Epithelial cell of proximal tubule (primary cell): Measurements from ENCODE around the gene EIF2B2. TPM values are rescaled to one million over a fixed set of nuclear protein-coding genes. Genes with fewer than 3 reads are reported as not detected.
A peak's percentile ranks its signal among the peaks of the same experiment; 100 is the strongest.

Source experiments
- DNase-seq: peaks from one replicate; pipeline ENCODE4 v3.0.0-alpha.2; 2011; ENCODE audit warnings: low read depth
- H3K4me3 ChIP-seq: 2 replicates; pipeline ENCODE4 v1.5.1; 2011; ENCODE audit warnings: low read depth, mild to moderate bottlenecking, low read length
- total RNA-seq: library from RNA; depleted of rRNA; stranded (reverse); fragments of >200 nt; gene quantifications from 2 replicates; pipeline ENCODE4 v1.2.3, GENCODE V29; 2015
- TF ChIP-seq, protein P1 (sequence below): conservative IDR thresholded peaks from 2 replicates; pipeline ENCODE4 v1.5.1; 2012; ENCODE audit warnings: low read depth, mild to moderate bottlenecking, low read length

Gene EIF2B2
- total RNA-seq, 1 donor from 2014 or later = 52.5 TPM

DNA sequence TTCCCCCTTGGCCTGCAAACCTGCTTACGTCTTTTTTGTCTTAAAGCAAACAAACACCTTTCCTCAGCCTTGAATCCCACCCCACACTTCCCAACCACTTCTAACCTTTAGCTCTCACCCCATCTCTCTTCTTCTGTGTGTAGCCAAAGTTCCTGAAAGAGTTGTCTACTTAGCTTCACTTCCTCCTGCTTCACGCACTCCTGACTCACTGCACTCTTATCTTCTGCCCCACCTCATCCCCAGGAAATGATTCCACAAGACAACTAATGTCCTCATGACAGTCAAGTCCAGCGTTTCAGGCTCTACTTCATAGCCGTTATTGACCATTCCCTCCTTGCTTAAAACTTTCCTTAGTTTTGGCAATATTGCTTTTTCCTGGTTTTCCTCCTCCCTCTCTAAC lies 22.4 kb downstream of the EIF2B2 start:
- TF ChIP-seq, protein P1, sequence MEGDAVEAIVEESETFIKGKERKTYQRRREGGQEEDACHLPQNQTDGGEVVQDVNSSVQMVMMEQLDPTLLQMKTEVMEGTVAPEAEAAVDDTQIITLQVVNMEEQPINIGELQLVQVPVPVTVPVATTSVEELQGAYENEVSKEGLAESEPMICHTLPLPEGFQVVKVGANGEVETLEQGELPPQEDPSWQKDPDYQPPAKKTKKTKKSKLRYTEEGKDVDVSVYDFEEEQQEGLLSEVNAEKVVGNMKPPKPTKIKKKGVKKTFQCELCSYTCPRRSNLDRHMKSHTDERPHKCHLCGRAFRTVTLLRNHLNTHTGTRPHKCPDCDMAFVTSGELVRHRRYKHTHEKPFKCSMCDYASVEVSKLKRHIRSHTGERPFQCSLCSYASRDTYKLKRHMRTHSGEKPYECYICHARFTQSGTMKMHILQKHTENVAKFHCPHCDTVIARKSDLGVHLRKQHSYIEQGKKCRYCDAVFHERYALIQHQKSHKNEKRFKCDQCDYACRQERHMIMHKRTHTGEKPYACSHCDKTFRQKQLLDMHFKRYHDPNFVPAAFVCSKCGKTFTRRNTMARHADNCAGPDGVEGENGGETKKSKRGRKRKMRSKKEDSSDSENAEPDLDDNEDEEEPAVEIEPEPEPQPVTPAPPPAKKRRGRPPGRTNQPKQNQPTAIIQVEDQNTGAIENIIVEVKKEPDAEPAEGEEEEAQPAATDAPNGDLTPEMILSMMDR = no peak
- no peak overlapping the region for H3K4me3 ChIP-seq
- DNase-seq = no peak

DNA sequence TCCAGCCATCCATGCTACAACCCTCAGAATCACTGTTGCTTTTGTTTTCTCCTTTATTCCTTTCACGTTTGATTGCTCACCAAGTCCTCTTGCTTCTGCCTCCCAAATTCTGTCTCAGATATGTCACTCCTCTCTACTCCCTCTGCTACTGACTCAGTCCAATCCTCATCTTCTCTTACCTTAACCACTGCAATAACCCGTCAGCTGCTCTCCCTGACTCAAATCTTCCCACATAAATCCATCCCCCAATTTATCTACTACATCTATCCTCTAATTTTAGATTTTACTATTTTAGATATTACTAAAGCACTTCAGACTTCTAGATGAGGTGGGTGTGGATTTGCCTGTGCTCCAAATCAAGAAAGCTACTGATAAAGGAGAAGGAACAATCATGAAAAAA lies 23.2 kb downstream of the EIF2B2 start:
- TF ChIP-seq, protein P1 = no peak
- DNase-seq = no peak

DNA sequence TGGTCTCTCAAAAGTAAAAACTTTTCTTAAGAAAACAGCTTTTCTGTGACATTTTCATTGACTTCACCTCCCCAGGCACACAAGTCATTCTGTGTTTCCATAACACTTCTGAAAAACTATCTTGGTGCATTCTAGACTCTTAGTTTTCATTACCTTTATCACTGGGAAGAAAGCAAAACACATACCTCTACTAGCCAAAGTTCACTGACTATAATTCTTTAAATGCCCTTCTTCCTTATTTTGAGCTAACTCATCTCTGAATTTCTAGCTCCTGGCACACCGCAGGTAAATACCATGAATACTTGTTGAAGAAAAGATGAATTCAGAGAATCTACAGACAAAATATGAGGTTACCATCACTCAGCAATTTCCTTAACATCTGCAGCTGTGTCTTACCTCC lies 27.4 kb downstream of the EIF2B2 start:
- H3K4me3 ChIP-seq = no peak overlapping the region
- TF ChIP-seq, protein P1 = no peak
- no peak for DNase-seq

More for the DNA sequence above, 23.2 kb downstream of the EIF2B2 start:
- H3K4me3 ChIP-seq = no peak overlapping the region

DNA sequence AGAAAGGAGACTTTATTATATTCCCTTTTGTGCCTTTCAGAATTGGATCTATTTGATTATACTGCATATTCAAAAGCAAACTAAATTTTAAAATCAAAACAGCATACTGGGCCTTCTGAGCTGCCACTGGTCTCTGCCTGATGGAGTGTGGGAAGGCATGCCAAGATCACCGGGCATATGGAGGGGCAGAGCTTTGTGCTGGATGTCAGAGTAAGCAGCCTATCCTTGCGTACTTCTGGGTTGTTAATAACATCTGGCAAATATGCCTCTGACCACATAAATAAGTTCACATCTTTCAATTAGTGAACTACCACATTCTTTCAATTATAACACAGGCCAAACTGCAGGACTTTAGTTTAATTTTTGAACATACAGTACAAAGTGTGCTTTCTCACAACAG lies 30.2 kb downstream of the EIF2B2 start:
- TF ChIP-seq, protein P1 = no peak
- no peak for DNase-seq
- no peak overlapping the region for H3K4me3 ChIP-seq

DNA sequence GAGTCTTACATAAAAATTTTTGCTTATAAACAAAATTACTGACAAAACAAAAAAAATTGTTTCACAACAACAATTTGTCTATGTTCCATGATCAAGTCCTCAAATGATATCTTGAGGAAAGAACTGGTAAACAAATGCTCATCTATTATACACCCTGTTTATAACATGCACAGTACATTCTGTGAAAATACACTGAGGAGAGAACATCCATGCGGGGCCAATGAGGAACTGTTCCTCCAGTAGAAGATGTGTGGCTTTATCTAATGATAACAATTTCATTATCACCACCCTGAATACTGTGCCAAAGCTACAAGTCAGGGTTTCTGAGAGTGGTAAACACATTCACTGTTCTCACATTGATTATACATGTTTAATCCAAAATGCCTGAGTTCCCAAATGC lies 37.8 kb downstream of the EIF2B2 start:
- no peak for DNase-seq
- no peak overlapping the region for H3K4me3 ChIP-seq
- TF ChIP-seq, protein P1 = no peak

DNA sequence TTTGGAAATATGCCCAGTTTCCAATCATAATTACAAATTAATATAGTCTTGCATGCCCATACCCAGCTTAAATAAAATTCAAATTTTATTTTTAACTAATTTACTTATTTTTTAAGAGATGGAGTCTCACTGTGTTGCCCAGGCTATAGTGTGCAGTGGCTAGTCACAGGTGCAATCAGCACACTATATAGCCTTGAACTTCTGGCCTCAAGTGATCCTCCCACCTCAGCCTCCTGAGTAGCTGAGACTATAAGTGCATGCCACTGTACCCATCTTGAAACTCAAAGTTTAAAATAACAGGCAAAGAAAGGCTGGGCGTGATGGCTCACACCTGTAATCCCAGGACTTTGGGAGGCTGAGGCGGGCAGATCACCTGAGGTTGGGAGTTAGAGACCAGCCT lies 38.2 kb downstream of the EIF2B2 start:
- DNase-seq = no peak
- H3K4me3 ChIP-seq = no peak overlapping the region
- TF ChIP-seq, protein P1 = no peak

DNA sequence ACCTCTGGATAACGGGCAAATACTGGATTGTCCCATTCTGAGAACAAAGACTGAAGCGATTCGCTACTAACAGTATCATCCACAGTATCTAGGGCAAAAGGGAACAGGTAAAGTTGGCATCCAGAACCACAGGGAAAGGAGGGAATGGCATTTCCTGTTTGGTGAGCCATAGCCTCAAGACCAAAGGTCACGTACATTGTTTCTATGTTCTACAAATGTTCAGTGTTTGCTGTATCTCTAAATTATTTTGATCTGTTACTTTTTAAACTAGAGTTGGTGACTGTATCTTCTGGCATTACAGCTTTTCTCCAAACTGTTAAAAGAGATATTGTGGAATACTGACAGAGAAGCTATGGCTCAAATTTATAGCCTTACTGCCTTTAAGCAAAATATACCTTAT lies 38.9 kb downstream of the EIF2B2 start:
- TF ChIP-seq, protein P1 = no peak
- H3K4me3 ChIP-seq = no peak overlapping the region
- DNase-seq = peak; percentile 66
